CD4-positive, CD25-positive, alpha-beta regulatory T cell (primary cell): ENCODE measurements around the gene CEP112. TPM values are rescaled to one million over a fixed set of nuclear protein-coding genes. Genes with fewer than 3 reads are reported as not detected.
A peak's percentile ranks its signal among the peaks of the same experiment; 100 is the strongest.

ENCODE experiments used
- ATAC-seq, 2 donors: fragments of 150-1000 bp; cut with Tn5 transposase; one replicate each; pipeline ENCODE4 v1.10.0; 2021; ENCODE audit warnings: low read depth in 2 of 2, moderate number of reproducible peaks in 2 of 2, moderate library complexity in 1 of 2
- DNase-seq, 3 donors: peaks; one replicate each; pipeline versions ENCODE4 v3.0.0 to v3.0.0-alpha.2; 2012 to 2022; ENCODE audit warnings: mixed read lengths in 1 of 3
- H3K27ac ChIP-seq: one replicate; pipeline ENCODE4 v1.7.0; 2013; ENCODE audit warnings: mild to moderate bottlenecking, low read length; ENCODE audit not compliant: insufficient read depth, poor library complexity, severe bottlenecking
- H3K27me3 ChIP-seq: one replicate; pipeline ENCODE4 v1.7.0; 2013; ENCODE audit warnings: low read length; ENCODE audit not compliant: control insufficient read depth, insufficient read depth
- H3K36me3 ChIP-seq: one replicate; pipeline ENCODE4 v1.7.0; 2013; ENCODE audit warnings: mild to moderate bottlenecking, low read length, moderate library complexity; ENCODE audit not compliant: control insufficient read depth, insufficient read depth
- H3K4me1 ChIP-seq: 2 replicates; pipeline ENCODE4 v1.7.0; 2013; ENCODE audit warnings: mild to moderate bottlenecking, low read length; ENCODE audit not compliant: insufficient read depth, control insufficient read depth, poor library complexity, severe bottlenecking
- H3K4me3 ChIP-seq: one replicate; pipeline ENCODE4 v1.7.0; 2013; ENCODE audit warnings: low read depth, mild to moderate bottlenecking, low read length, moderate library complexity
- H3K9me3 ChIP-seq, 2 experiments: 1 replicate in 1 of 2; 2 replicates in 1 of 2; pipeline ENCODE4 v1.7.0; 2013; ENCODE audit warnings: low read length in 2 of 2, mild to moderate bottlenecking in 1 of 2, moderate library complexity in 1 of 2; ENCODE audit not compliant: control insufficient read depth in 2 of 2
- H3K27ac Mint-ChIP-seq, 3 donors: one replicate each; pipeline ENCODE4 v1.8.0; 2020 to 2022; ENCODE audit warnings: mild to moderate bottlenecking in 3 of 3, mixed read lengths in 3 of 3, moderate library complexity in 2 of 3
- H3K27me3 Mint-ChIP-seq: one replicate; pipeline ENCODE4 v1.8.0; 2022; ENCODE audit warnings: mild to moderate bottlenecking, mixed read lengths
- H3K36me3 Mint-ChIP-seq: one replicate; pipeline ENCODE4 v1.8.0; 2020; ENCODE audit warnings: mixed read lengths
- H3K4me1 Mint-ChIP-seq, 4 donors: one replicate each; pipeline ENCODE4 v1.8.0; 2020 to 2022; ENCODE audit warnings: mixed read lengths in 4 of 4, mild to moderate bottlenecking in 1 of 4
- H3K4me3 Mint-ChIP-seq, 4 donors: one replicate each; pipeline ENCODE4 v1.8.0; 2020 to 2022; ENCODE audit warnings: mild to moderate bottlenecking in 4 of 4, mixed read lengths in 4 of 4, moderate library complexity in 3 of 4
- H3K9me3 Mint-ChIP-seq, 7 donors: one replicate each; pipeline ENCODE4 v1.8.0; 2020 to 2022; ENCODE audit warnings: mixed read lengths in 7 of 7, mild to moderate bottlenecking in 3 of 7, moderate library complexity in 2 of 7
- polyA plus RNA-seq, 4 donors: library from polyadenylated mRNA; unstranded; fragments of 300-500 nt; fragmentation: Illumina TruSeq; gene quantifications; one replicate each; pipeline ENCODE4 v1.2.3, GENCODE V29; 2021
- total RNA-seq: library from RNA; stranded (reverse); gene quantifications from one replicate; pipeline ENCODE4 v1.2.3, GENCODE V29; 2022

The CEP112 gene
- total and polyA plus RNA-seq, 5 donors from 2014 or later: 0.15 to 2.3 (median 0.54) TPM; not detected in 1

DNA sequence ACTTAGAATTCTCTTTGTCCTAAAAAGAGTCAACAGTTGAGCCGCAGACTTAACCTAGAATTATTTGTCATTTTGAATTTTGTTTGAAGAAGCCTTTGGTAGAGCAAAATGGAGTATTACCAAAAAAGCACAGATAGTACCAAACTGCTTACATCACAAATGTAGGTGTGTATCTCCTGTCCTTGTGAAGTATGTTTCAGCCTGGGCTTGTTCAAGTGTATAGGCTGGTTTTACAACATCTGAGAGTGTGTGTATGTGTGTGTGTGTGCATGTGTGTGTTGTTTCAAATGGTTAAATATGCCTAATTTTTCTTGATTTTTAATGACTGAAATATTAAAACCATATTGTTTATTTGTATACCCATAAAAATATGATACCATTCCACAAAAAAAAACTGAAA is 441.8 kb downstream of the CEP112 start:
- H3K27ac Mint-ChIP-seq: no peak overlapping the region

DNA sequence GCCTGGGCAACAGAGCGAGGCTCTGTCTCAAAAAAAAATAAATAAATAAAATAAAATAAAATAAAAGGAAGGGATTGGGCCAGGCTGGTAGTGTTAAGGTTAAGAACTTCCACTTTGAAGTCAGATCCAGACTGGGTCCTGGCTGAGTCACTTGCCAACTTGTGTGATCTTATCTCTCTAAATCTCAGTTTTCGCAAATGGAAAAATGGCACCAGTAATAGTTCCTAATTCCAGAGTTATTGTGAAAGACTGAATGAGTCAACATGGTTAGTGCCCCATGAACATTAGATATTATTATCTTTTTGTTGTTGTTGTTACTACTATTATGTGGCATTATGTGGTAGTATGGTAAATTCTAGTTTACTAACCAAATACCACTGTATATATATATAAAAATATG is 442.5 kb downstream of the CEP112 start:
- Mint-ChIP-seq H3K4me3 (no peak overlapping the region), H3K27me3 (no peaks in the 10 kb centered on the region), H3K9me3 (peaks cover 0 to 4% (median 0%) of the 10 kb centered on the region in 7 donors), H3K27ac (no peak overlapping the region), H3K36me3 (no peaks in the 10 kb centered on the region), H3K4me1 (peaks cover 6 to 32% (median 12%) of the 10 kb centered on the region in 4 donors)
- Histone ChIP-seq H3K4me3 (no peak overlapping the region), H3K27ac (no peak overlapping the region), H3K4me1 (peaks cover 13% of the 10 kb centered on the region), H3K27me3 (no peaks in the 10 kb centered on the region), H3K9me3 (no peaks in the 10 kb centered on the region), H3K36me3 (no peaks in the 10 kb centered on the region)
- ATAC-seq (no peak), DNase-seq (no peak)

More for the DNA sequence above, 441.8 kb downstream of the CEP112 start:
- Mint-ChIP-seq H3K4me3 (peak overlapping the region in 1 of 4 donors; percentile 22), H3K9me3 (peaks cover 0 to 4% (median 0%) of the 10 kb centered on the region in 7 donors), H3K36me3 (peaks cover 1% of the 10 kb centered on the region), H3K27me3 (no peaks in the 10 kb centered on the region), H3K4me1 (peaks cover 6 to 30% (median 12%) of the 10 kb centered on the region in 4 donors)
- H3K27ac ChIP-seq: no peak overlapping the region
- DNase-seq: no peak
- ATAC-seq: no peak
- H3K4me3 ChIP-seq: no peak overlapping the region
- no peaks in the 10 kb centered on the region for H3K27me3 ChIP-seq
- no peaks in the 10 kb centered on the region for H3K36me3 ChIP-seq
- no peaks in the 10 kb centered on the region for H3K9me3 ChIP-seq
- H3K4me1 ChIP-seq: peaks cover 13% of the 10 kb centered on the region

DNA sequence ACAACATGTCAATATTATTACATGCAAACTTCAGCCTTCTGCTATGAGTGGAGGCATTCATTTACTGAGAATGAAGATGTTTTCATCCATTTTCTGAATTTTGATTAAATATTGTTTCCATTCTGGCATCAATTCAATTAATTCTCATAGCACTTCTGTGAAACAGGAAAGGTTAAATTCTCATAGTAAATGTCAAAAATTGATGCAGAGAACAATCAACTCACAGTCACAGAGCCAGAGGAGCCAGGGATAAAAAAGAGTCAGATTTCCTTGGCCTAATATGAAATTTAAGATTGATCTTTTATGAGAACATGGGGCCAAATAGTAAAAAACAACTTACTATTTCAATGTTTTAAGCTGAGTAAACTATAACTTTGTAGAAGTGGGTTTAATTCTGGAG is 446.7 kb downstream of the CEP112 start:
- peaks cover 11 to 36% (median 18%) of the 10 kb centered on the region in 4 donors for H3K4me1 Mint-ChIP-seq
- H3K9me3 Mint-ChIP-seq: no peaks in the 10 kb centered on the region
- ATAC-seq: no peak
- DNase-seq: no peak
- Histone ChIP-seq H3K4me1 (peaks cover 16% of the 10 kb centered on the region), H3K27ac (no peak overlapping the region), H3K36me3 (no peaks in the 10 kb centered on the region), H3K9me3 (no peaks in the 10 kb centered on the region), H3K4me3 (no peak overlapping the region), H3K27me3 (no peaks in the 10 kb centered on the region)
- H3K4me3 Mint-ChIP-seq: peak overlapping the region in 1 of 4 donors; percentile 27
- H3K36me3 Mint-ChIP-seq: no peaks in the 10 kb centered on the region
- peaks cover 4% of the 10 kb centered on the region for H3K27me3 Mint-ChIP-seq
- H3K27ac Mint-ChIP-seq: no peak overlapping the region

DNA sequence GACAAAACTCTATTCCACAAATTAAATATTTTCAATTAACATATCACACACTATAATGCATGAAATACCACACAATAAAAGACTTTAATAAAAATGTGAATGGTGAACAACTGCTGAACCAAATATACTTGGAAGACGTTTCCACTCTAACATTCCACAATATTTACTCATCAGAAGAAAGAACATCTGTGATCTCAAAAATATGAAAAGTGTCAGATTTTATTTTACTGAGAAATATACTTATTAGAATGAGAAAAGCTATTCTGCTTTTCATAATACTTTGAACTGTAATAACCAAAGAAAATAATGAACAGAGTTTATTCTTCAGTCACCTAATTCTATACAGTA is 448.7 kb downstream of the CEP112 start:
- no peaks in the 10 kb centered on the region for H3K9me3 ChIP-seq
- Mint-ChIP-seq H3K4me3 (peak overlapping the region in 2 of 4 donors; percentile 25 to 75), H3K27me3 (peaks cover 4% of the 10 kb centered on the region), H3K36me3 (no peaks in the 10 kb centered on the region), H3K4me1 (peaks cover 11 to 32% (median 18%) of the 10 kb centered on the region in 4 donors), H3K9me3 (no peaks in the 10 kb centered on the region), H3K27ac (peak overlapping the region in 1 of 3 donors; percentile 80)
- peaks cover 14% of the 10 kb centered on the region for H3K4me1 ChIP-seq
- peak overlapping the region; percentile 46 for H3K4me3 ChIP-seq
- H3K36me3 ChIP-seq: no peaks in the 10 kb centered on the region
- no peak for ATAC-seq
- no peaks in the 10 kb centered on the region for H3K27me3 ChIP-seq
- no peak overlapping the region for H3K27ac ChIP-seq
- no peak for DNase-seq

DNA sequence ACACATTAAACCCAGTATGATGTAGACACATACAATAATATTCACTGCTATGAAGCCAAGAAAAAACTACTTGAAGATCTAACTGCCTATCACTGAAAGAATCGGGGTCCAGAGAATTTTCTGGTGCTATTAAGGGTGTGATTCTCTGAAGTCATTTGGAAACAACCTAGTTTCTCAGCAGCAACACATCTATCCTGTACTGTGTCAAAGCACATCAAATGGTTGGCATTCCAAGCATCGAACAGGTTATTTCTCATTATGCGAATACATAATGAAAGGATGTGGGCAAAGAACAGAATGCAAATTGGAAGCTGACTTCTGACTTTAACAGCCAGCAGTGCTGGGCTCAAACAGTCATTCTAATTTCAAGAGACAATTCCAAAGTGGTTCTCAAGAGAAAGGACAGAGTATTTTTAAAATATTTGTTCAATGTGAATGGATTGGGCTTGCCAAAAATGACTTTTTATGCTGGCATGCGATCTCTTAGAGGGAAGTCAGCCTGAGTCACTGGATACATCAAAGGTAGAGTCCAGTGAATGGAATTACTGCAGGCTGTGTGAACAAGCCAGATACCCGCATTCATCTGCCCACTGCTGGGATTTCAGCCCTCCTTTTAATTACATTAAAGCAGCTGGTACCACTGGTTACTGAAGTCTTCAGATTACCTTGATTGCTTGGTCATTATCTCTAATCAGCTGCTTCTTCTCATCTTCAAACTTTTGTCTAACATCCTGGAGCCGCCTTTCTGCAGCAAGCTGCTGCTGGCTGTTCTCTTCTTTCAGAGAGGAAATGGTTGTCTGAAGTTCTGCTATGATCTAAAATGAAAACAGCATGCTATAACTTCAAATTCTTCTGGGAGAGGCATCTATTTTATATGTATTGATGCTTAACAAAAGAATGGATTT is 449.3 kb downstream of the CEP112 start:
- ATAC-seq (peak; percentile 45 to 53), DNase-seq (peak in 2 of 3 donors; percentile 12 to 35)
- Histone ChIP-seq H3K4me3 (peak overlapping the region; percentile 46), H3K36me3 (no peaks in the 10 kb centered on the region), H3K27me3 (no peaks in the 10 kb centered on the region), H3K4me1 (peaks cover 14% of the 10 kb centered on the region), H3K9me3 (no peaks in the 10 kb centered on the region), H3K27ac (no peak overlapping the region)
- Mint-ChIP-seq H3K4me3 (peak overlapping the region in 3 of 4 donors; percentile 27 to 75 (median 62)), H3K9me3 (no peaks in the 10 kb centered on the region), H3K4me1 (peaks cover 11 to 32% (median 18%) of the 10 kb centered on the region in 4 donors), H3K27me3 (peaks cover 4% of the 10 kb centered on the region), H3K27ac (peak overlapping the region in 1 of 3 donors; percentile 80), H3K36me3 (no peaks in the 10 kb centered on the region)

DNA sequence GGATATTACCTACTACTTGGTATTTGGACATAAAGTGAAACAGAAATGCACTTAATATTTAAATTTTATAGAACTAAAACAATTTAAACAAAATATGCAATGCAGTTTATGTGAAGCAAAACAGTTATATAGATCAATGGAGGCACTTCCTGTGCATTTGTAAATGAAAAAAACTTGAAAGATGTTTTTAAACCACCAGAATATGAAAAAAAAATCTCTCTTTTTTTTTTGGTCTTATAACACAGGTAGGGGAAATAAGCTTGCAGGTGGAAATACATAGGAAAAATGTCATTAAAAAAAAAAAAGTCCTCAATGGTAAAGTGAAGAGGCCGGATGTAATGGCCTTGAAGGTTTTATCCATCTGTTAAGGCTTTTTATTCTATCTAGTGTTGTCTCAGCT is 450.2 kb downstream of the CEP112 start:
- no peaks in the 10 kb centered on the region for H3K9me3 Mint-ChIP-seq
- Histone ChIP-seq H3K4me1 (peaks cover 14% of the 10 kb centered on the region), H3K9me3 (no peaks in the 10 kb centered on the region), H3K36me3 (no peaks in the 10 kb centered on the region), H3K4me3 (no peak overlapping the region), H3K27ac (no peak overlapping the region), H3K27me3 (no peaks in the 10 kb centered on the region)
- peak overlapping the region in 2 of 4 donors; percentile 27 to 62 for H3K4me3 Mint-ChIP-seq
- ATAC-seq (no peak), DNase-seq (peak in 1 of 3 donors; percentile 26)
- H3K27ac Mint-ChIP-seq: no peak overlapping the region
- peaks cover 11 to 29% (median 18%) of the 10 kb centered on the region in 4 donors for H3K4me1 Mint-ChIP-seq
- peaks cover 4% of the 10 kb centered on the region for H3K27me3 Mint-ChIP-seq
- no peaks in the 10 kb centered on the region for H3K36me3 Mint-ChIP-seq

DNA sequence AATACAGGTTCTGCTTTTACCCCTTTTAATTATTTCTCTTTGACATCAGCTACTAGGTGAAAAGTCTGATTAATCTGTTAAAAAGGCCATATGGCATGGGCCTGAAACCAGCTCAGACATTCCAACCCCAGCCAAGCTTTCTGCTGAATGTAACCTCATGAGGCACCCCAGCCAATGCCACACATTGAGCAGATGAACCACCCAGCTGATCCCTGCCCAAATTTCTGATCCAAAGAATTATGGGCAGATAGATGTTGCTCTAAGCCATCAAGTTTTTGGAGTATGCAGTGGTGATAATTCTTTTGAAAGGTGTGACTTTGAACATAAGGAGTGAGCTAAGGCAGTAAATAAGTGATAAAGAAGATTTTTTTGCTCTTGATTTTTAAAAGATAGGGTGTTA is 452.9 kb downstream of the CEP112 start:
- Histone ChIP-seq H3K4me3 (no peak overlapping the region), H3K36me3 (no peaks in the 10 kb centered on the region), H3K9me3 (no peaks in the 10 kb centered on the region), H3K27ac (no peak overlapping the region), H3K27me3 (no peaks in the 10 kb centered on the region), H3K4me1 (peaks cover 14% of the 10 kb centered on the region)
- ATAC-seq (no peak), DNase-seq (no peak)
- Mint-ChIP-seq H3K9me3 (peaks cover 0 to 1% (median 0%) of the 10 kb centered on the region in 7 donors), H3K27me3 (peaks cover 4% of the 10 kb centered on the region), H3K4me1 (peaks cover 11 to 25% (median 18%) of the 10 kb centered on the region in 4 donors), H3K27ac (no peak overlapping the region), H3K4me3 (no peak overlapping the region), H3K36me3 (no peaks in the 10 kb centered on the region)
